IMR-90 (cell line): Measurements from ENCODE around the gene CAMTA1. TPM values are rescaled to one million over a fixed set of nuclear protein-coding genes. Genes with fewer than 3 reads are reported as not detected.

ENCODE experiments used
- ATAC-seq: fragments of 200-7000 bp; cut with Tn5 transposase; 2 replicates; pipeline ENCODE4 v1.9.1; 2020; ENCODE audit warnings: low read depth, mild to moderate bottlenecking, moderate library complexity
- BruUV-seq: library from RNA; stranded (reverse); fragments of 400-500 nt; replicated peaks from 2 replicates; lab custom pipeline; 2021; lab: Mats Ljungman, UMichigan
- CTCF ChIA-PET: fragments of 300-600 bp; formaldehyde crosslinking; extraction: SDS; loops from one replicate; lab custom pipeline; 2021; ENCODE audit warnings: antibody characterized with exemption; lab: Yijun Ruan, JAX
- POLR2A ChIA-PET: fragments of 300-600 bp; sonication (Branson Sonifier 250); formaldehyde crosslinking; loops from one replicate; lab custom pipeline; 2022; ENCODE audit warnings: antibody characterized with exemption; ENCODE audit not compliant: unreplicated experiment; lab: Charles Lee
- DNase-seq: peaks from one replicate; pipeline ENCODE4 v3.0.0; 2013
- H2AFZ ChIP-seq: replicated peaks from 2 replicates; pipeline ENCODE3; 2013; ENCODE audit warnings: low read length, mild to moderate bottlenecking; ENCODE audit not compliant: poor library complexity
- H2AK5ac ChIP-seq: 2 replicates; pipeline ENCODE4 v1.6.1; 2013; ENCODE audit warnings: low read depth, low read length, inconsistent platforms
- H2AK9ac ChIP-seq: replicated peaks from 2 replicates; pipeline ENCODE3; 2013; ENCODE audit warnings: mild to moderate bottlenecking, low read depth, low read length, moderate library complexity; ENCODE audit not compliant: poor library complexity
- H2BK120ac ChIP-seq: 2 replicates; pipeline ENCODE4 v1.6.1; 2013; ENCODE audit warnings: low read depth, low read length, inconsistent platforms
- H2BK15ac ChIP-seq: 3 replicates; pipeline ENCODE4 v1.6.1; 2013; ENCODE audit warnings: low read depth, low read length, inconsistent platforms
- H2BK20ac ChIP-seq: 2 replicates; pipeline ENCODE4 v1.6.1; 2013; ENCODE audit warnings: low read depth, mild to moderate bottlenecking, inconsistent platforms, low read length, moderate library complexity
- H2BK5ac ChIP-seq: 2 replicates; pipeline ENCODE4 v1.6.1; 2013; ENCODE audit warnings: mild to moderate bottlenecking, low read depth, low read length, inconsistent platforms; ENCODE audit not compliant: poor library complexity, severe bottlenecking
- H3K14ac ChIP-seq: replicated peaks from 2 replicates; pipeline ENCODE4 v1.6.1; 2013; ENCODE audit warnings: low read depth, low read length, inconsistent platforms
- H3K18ac ChIP-seq: 2 replicates; pipeline ENCODE4 v1.6.1; 2013; ENCODE audit warnings: low read depth, low read length, control low read depth
- H3K23ac ChIP-seq: 2 replicates; pipeline ENCODE4 v1.6.1; 2013; ENCODE audit warnings: low read depth, low read length, inconsistent platforms
- H3K27ac ChIP-seq: 2 replicates; pipeline ENCODE4 v1.5.1; 2013; ENCODE audit warnings: mild to moderate bottlenecking, control low read depth, low read length; ENCODE audit not compliant: insufficient read depth
- H3K27me3 ChIP-seq: 2 replicates; pipeline ENCODE4 v1.6.1; 2013; ENCODE audit warnings: low read length; ENCODE audit not compliant: control insufficient read depth, insufficient read depth
- H3K36me3 ChIP-seq: 2 replicates; pipeline ENCODE4 v1.6.1; 2013; ENCODE audit warnings: low read length, mixed read lengths; ENCODE audit not compliant: control insufficient read depth, insufficient read depth
- H3K4ac ChIP-seq: 2 replicates; pipeline ENCODE4 v1.6.1; 2013; ENCODE audit warnings: low read depth, low read length, inconsistent platforms
- H3K4me1 ChIP-seq: 2 replicates; pipeline ENCODE4 v1.6.1; 2013; ENCODE audit warnings: low read length, mixed read lengths; ENCODE audit not compliant: control insufficient read depth, insufficient read depth
- H3K4me2 ChIP-seq: 2 replicates; pipeline ENCODE4 v1.6.1; 2013; ENCODE audit warnings: low read depth, mild to moderate bottlenecking, control low read depth, low read length, moderate library complexity
- H3K4me3 ChIP-seq: 2 replicates; pipeline ENCODE4 v1.5.1; 2013; ENCODE audit warnings: low read depth, mild to moderate bottlenecking, control low read depth, low read length, moderate library complexity; ENCODE audit not compliant: insufficient read depth
- H3K56ac ChIP-seq: 2 replicates; pipeline ENCODE4 v1.6.1; 2013; ENCODE audit warnings: low read length, inconsistent platforms; ENCODE audit not compliant: insufficient read depth; ENCODE audit errors: extremely low read depth
- H3K79me1 ChIP-seq, 2 experiments: 2 replicates each; pipeline ENCODE4 v1.6.1; 2013; ENCODE audit warnings: low read length in 2 of 2, inconsistent platforms in 1 of 2, low read depth in 1 of 2
- H3K9ac ChIP-seq: 2 replicates; pipeline ENCODE4 v1.6.1; 2013; ENCODE audit warnings: low read depth, low read length, control low read depth
- H3K9me1 ChIP-seq: 2 replicates; pipeline ENCODE4 v1.6.1; 2013; ENCODE audit warnings: low read length, inconsistent platforms; ENCODE audit not compliant: insufficient read depth
- H3K9me3 ChIP-seq: 2 replicates; pipeline ENCODE4 v1.6.1; 2013; ENCODE audit warnings: low read length; ENCODE audit not compliant: control insufficient read depth, insufficient read depth
- H4K20me1 ChIP-seq: 2 replicates; pipeline ENCODE4 v1.6.1; 2013; ENCODE audit warnings: low read length, inconsistent platforms; ENCODE audit not compliant: insufficient read depth
- H4K5ac ChIP-seq: 2 replicates; pipeline ENCODE4 v1.6.1; 2013; ENCODE audit warnings: mild to moderate bottlenecking, low read depth, low read length, control low read depth
- H4K8ac ChIP-seq, 2 experiments: 2 replicates each; pipeline ENCODE4 v1.6.1; 2013; ENCODE audit warnings: low read depth in 2 of 2, low read length in 2 of 2, control low read depth in 1 of 2, inconsistent platforms in 1 of 2
- H4K91ac ChIP-seq: 2 replicates; pipeline ENCODE4 v1.6.1; 2013; ENCODE audit warnings: low read depth, low read length, inconsistent platforms; ENCODE audit not compliant: insufficient read depth
- CEBPB ChIP-seq: IDR thresholded peaks from 2 replicates; pipeline ENCODE4 v1.6.1; 2012; ENCODE audit warnings: low read depth, low read length, improper control_type of control experiment
- CHD1 ChIP-seq: IDR thresholded peaks from 2 replicates; pipeline ENCODE4 v1.6.1; 2012; ENCODE audit warnings: low read depth, low read length, improper control_type of control experiment
- MAFK ChIP-seq: IDR thresholded peaks from 2 replicates; pipeline ENCODE4 v1.6.1; 2012; ENCODE audit warnings: low read depth, low read length, improper control_type of control experiment
- MAZ ChIP-seq: IDR thresholded peaks from 2 replicates; pipeline ENCODE4 v1.6.1; 2012; ENCODE audit warnings: low read depth, mild to moderate bottlenecking, low read length, improper control_type of control experiment, moderate library complexity, borderline replicate concordance
- MXI1 ChIP-seq: IDR thresholded peaks from 2 replicates; pipeline ENCODE4 v1.6.1; 2012; ENCODE audit warnings: low read depth, mild to moderate bottlenecking, low read length, moderate library complexity, borderline replicate concordance
- NFE2L2 ChIP-seq: fragments of 150-350 bp; IDR thresholded peaks from 2 replicates; pipeline ENCODE4 v1.6.1; 2016; ENCODE audit warnings: low read depth, mild to moderate bottlenecking, low read length
- POLR2A ChIP-seq: IDR thresholded peaks from 2 replicates; pipeline ENCODE4 v1.6.1; 2012; ENCODE audit warnings: mild to moderate bottlenecking, low read depth, low read length
- RAD21 ChIP-seq: IDR thresholded peaks from 2 replicates; pipeline ENCODE4 v1.6.1; 2012; ENCODE audit warnings: low read length, improper control_type of control experiment
- RCOR1 ChIP-seq: IDR thresholded peaks from 2 replicates; pipeline ENCODE4 v1.6.1; 2012; ENCODE audit warnings: mild to moderate bottlenecking, low read length, improper control_type of control experiment; ENCODE audit not compliant: insufficient replicate concordance
- RFX5 ChIP-seq: IDR thresholded peaks from 2 replicates; pipeline ENCODE4 v1.8.0; 2012; ENCODE audit warnings: low read depth, mild to moderate bottlenecking, low read length, moderate library complexity
- SMC3 ChIP-seq: fragments of 150-350 bp; IDR thresholded peaks from 2 replicates; pipeline ENCODE4 v1.6.1; 2016; ENCODE audit warnings: low read depth, mild to moderate bottlenecking, antibody characterized with exemption, low read length, moderate library complexity
- WGBS, 2 experiments: methylation state at CpG; one replicate each; pipeline versions ENCODE4 v1.1.5 to v1.1.7; 2013; ENCODE audit warnings: missing lambda C conversion rate in 2 of 2; ENCODE audit not compliant: insufficient read length in 1 of 2; ENCODE audit errors: extremely low coverage in 2 of 2; 5-methylcytosine and 5-hydroxymethylcytosine counted together
- dilution Hi-C: fragments of 300-500 bp; cut with HindIII; formaldehyde crosslinking; loops from one replicate; pipeline ENCODE4 v1.14.3; 2018; ENCODE audit warnings: low sequenced_read_pairs; ENCODE audit not compliant: unreplicated experiment
- in situ Hi-C: fragments of 300-500 bp; cut with MboI; formaldehyde crosslinking; loops from 3 replicates; pipeline ENCODE4 v1.14.3; 2019; ENCODE audit warnings: low sequenced_read_pairs, inconsistent platforms, mixed read lengths
- intact Hi-C: fragments of 100-400 bp; cut with micrococcal nuclease; formaldehyde crosslinking; loops from 2 replicates; pipeline ENCODE4 v1.10.0; 2022
- polyA plus RNA-seq, 3 experiments: library from polyadenylated mRNA; depleted of rRNA; stranded (reverse); fragments of >200 nt; gene quantifications; 2 replicates each; pipeline ENCODE4 v1.2.3, GENCODE V29; 2012; ENCODE audit warnings: low replicate concordance in 1 of 3
- total RNA-seq: library from RNA; depleted of rRNA; stranded (reverse); fragments of >200 nt; gene quantifications from 2 replicates; pipeline ENCODE4 v1.2.3, GENCODE V29; 2012
- TF ChIP-seq, protein P1 (sequence below): fragments of 150-350 bp; IDR thresholded peaks from 2 replicates; pipeline ENCODE4 v1.6.1; 2016; ENCODE audit warnings: low read depth, mild to moderate bottlenecking, low read length, moderate library complexity, borderline replicate concordance
- TF ChIP-seq, protein P2 (sequence below): fragments of 150-350 bp; IDR thresholded peaks from 2 replicates; pipeline ENCODE4 v1.6.1; 2017; ENCODE audit warnings: mild to moderate bottlenecking, antibody characterized with exemption, low read length, low read depth
- TF ChIP-seq, protein P3 (sequence below): conservative IDR thresholded peaks from 2 replicates; pipeline ENCODE4 v1.5.1; 2012; ENCODE audit warnings: mild to moderate bottlenecking, low read depth, low read length, improper control_type of control experiment

Gene CAMTA1
- total and polyA plus RNA-seq, 2 of the 4 experiments (the other 2 are of a cell fraction): 35.5 to 74.3 TPM

DNA sequence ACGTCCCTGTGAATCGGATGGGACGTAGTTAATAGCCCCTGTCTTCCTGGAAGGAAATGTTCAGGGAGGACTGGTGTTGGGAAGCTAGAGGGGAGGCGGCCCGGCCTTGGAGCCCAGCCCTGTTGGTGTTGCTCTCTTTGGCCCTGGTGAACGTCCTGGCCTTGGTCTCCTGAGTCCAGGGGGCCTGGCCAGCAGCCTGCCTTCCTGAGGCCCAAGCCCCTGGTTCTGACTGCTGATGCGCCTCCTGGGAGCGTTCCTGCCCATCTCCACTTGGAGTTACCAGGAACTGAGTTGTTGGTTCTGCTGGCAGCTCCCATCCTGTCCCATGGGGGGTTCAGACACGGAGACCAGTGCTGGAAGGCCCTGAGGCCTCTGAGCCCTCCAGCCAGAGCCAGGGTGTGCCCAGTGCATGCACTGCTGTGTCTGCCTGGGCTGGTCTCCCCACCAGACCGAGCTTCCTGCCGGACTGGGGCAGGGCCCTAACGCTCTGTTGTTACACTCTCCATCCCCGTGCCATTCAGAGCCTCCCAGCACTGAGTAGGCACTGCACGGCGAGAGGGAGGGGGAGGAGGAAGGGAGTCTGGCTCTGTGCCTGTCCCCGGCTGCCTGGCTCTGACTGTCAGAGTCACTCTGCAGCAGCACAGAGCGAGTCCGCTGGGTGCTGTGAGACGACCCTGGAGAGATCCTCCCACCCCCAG, 603.4 kb downstream of the CAMTA1 start:
- Histone ChIP-seq H2AK5ac (peak overlapping the region; percentile 61; the same call in 1 of the 2 replicates), H3K56ac (no peak overlapping the region), H3K27me3 (no peaks in the 10 kb centered on the region; the same call in 1 of the 2 replicates), H2BK120ac (peak overlapping the region; percentile 54), H3K4me1 (peaks cover 12% of the 10 kb centered on the region), H3K9me1 (0 out of 2 replicates have a peak, but pooled peaks cover 5% of the 10 kb centered on the region), H3K14ac (peak overlapping the region; percentile 79), H3K79me1 (no peaks in the 10 kb centered on the region), H4K8ac (peak overlapping the region; percentile 51 to 90; a peak in 3 of 4 replicates), H3K9ac (peak overlapping the region; percentile 16; the same call in 1 of the 2 replicates), H4K91ac (peak overlapping the region; percentile 79), H2BK20ac (peak overlapping the region; percentile 80; the same call in 1 of the 2 replicates), H3K9me3 (no peaks in the 10 kb centered on the region), H3K23ac (peak overlapping the region; percentile 27; the same call in 1 of the 2 replicates), H2AFZ (peak overlapping the region; percentile 72), H3K4me3 (no peak overlapping the region), H2AK9ac (peak overlapping the region; percentile 70), H4K20me1 (no peaks in the 10 kb centered on the region), H3K4me2 (no peak overlapping the region), H3K36me3 (no peaks in the 10 kb centered on the region), H3K27ac (no peak overlapping the region; the same call in 1 of the 2 replicates), H2BK15ac (peak overlapping the region; percentile 21; the same call in 1 of the 3 replicates), H2BK5ac (no peak overlapping the region), H3K18ac (peak overlapping the region; percentile 26; the same call in 1 of the 2 replicates), H3K4ac (peak overlapping the region; percentile 69), H4K5ac (peak overlapping the region; percentile 67)
- ChIA-PET POLR2A (no interaction called here), CTCF (no interaction called here)
- ATAC-seq (peak; percentile 61), DNase-seq (peak; percentile 26)
- no TSS peak for BruUV-seq
- in situ Hi-C loops: no loop called here
- intact Hi-C loops: no loop called here
- 39% methylated on average over 5 of the region's 19 CpGs; no CpG with 5 or more reads in 1 of the 2 experiments for WGBS, 2 experiments
- dilution Hi-C loops: no loop called here
- TF ChIP-seq, protein P1, sequence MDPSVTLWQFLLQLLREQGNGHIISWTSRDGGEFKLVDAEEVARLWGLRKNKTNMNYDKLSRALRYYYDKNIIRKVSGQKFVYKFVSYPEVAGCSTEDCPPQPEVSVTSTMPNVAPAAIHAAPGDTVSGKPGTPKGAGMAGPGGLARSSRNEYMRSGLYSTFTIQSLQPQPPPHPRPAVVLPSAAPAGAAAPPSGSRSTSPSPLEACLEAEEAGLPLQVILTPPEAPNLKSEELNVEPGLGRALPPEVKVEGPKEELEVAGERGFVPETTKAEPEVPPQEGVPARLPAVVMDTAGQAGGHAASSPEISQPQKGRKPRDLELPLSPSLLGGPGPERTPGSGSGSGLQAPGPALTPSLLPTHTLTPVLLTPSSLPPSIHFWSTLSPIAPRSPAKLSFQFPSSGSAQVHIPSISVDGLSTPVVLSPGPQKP: no peak
- TF ChIP-seq CEBPB: no peak
- TF ChIP-seq, protein P2, sequence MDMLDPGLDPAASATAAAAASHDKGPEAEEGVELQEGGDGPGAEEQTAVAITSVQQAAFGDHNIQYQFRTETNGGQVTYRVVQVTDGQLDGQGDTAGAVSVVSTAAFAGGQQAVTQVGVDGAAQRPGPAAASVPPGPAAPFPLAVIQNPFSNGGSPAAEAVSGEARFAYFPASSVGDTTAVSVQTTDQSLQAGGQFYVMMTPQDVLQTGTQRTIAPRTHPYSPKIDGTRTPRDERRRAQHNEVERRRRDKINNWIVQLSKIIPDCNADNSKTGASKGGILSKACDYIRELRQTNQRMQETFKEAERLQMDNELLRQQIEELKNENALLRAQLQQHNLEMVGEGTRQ: no peak
- TF ChIP-seq, protein P3, sequence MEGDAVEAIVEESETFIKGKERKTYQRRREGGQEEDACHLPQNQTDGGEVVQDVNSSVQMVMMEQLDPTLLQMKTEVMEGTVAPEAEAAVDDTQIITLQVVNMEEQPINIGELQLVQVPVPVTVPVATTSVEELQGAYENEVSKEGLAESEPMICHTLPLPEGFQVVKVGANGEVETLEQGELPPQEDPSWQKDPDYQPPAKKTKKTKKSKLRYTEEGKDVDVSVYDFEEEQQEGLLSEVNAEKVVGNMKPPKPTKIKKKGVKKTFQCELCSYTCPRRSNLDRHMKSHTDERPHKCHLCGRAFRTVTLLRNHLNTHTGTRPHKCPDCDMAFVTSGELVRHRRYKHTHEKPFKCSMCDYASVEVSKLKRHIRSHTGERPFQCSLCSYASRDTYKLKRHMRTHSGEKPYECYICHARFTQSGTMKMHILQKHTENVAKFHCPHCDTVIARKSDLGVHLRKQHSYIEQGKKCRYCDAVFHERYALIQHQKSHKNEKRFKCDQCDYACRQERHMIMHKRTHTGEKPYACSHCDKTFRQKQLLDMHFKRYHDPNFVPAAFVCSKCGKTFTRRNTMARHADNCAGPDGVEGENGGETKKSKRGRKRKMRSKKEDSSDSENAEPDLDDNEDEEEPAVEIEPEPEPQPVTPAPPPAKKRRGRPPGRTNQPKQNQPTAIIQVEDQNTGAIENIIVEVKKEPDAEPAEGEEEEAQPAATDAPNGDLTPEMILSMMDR: no peak
- no peak for TF ChIP-seq RAD21
- no peak for TF ChIP-seq MAFK
- no peak for TF ChIP-seq CHD1
- no peak for TF ChIP-seq MAZ
- TF ChIP-seq MXI1: no peak
- TF ChIP-seq RCOR1: no peak
- no peak for TF ChIP-seq POLR2A
- TF ChIP-seq RFX5: no peak
- TF ChIP-seq SMC3: no peak
- no peak for TF ChIP-seq NFE2L2
